ENCODE measurements around the gene NLRP3. TPM values are rescaled to one million over a fixed set of nuclear protein-coding genes. Genes with fewer than 3 reads are reported as not detected.
A peak's percentile ranks its signal among the peaks of the same experiment; 100 is the strongest.

NLRP3 gene
- total and polyA plus RNA-seq, 9 of the 15 experiments (the other 6 are each of a cell fraction or from before 2014, with no cell fraction given), result not detected

DNA sequence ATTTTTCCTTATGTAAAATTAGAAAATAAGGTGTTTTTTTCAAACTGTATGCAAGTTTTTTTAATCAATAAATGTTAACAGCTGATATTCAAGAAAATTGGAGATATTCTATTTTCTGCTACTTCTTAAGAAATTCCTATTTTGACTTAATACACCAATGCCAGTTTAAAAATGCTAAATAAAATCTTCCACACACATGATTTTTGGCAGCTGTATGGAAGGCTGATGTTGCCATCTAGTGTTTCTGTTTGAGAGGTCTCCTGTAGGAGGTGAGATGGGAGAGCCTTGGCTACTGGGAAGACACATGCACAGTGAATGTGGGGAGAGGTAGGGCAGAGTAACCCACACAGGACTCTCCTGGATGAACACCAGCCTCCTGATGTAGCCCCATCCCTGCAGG, 71.1 kb downstream of the NLRP3 start:
- BruUV-seq (replicated peaks), result no TSS peak
- no peak overlapping the region for H3K4me3 ChIP-seq
- H2AFZ ChIP-seq (ENCODE audit: low read depth, low read length), result no peak overlapping the region
- no peaks in the 10 kb centered on the region for H3K4me1 ChIP-seq (replicated peaks in 1 of 2; ENCODE audit: control insufficient read depth in 2 of 2, insufficient read depth in 2 of 2, low read length in 2 of 2)
- peak; percentile 28 to 61 (median 43) for DNase-seq (ENCODE audit: extremely low read depth in 1 of 4, low spot score in 3 of 4)
- ChIA-PET POLR2A (no interaction called here), CTCF (ENCODE audit: low intra/inter-chr PET ratio) (interaction anchor here (0.7 to 2.6 kb wide), 3 partner anchors 55 to 114 kb away, joined by 3 to 11 read pairs (median 4); no protein-coding TSS in a partner anchor)
- in situ Hi-C loops (cut with MboI) (no loop called here), intact Hi-C loops (cut with micrococcal nuclease) (loop anchor here (1.0 to 5.0 kb wide), 4 partner anchors 97 to 580 kb away; no protein-coding TSS in a partner anchor)
- peak; percentile 92 for FAIRE-seq
- H3K36me3 ChIP-seq (ENCODE audit: control insufficient read depth, insufficient read depth, low read length), result no peaks in the 10 kb centered on the region
- no peaks in the 10 kb centered on the region for H3K9me1 ChIP-seq (ENCODE audit: control insufficient read depth, insufficient read depth, low read length)
- peaks cover 0 to 8% of the 10 kb centered on the region in 2 experiments; a peak in 4 of 5 replicates for H3K27me3 ChIP-seq (ENCODE audit: control insufficient read depth in 2 of 2, insufficient read depth in 2 of 2, low read length in 2 of 2)
- ATAC-seq, result peak; percentile 95
- no peaks in the 10 kb centered on the region for H4K20me1 ChIP-seq (replicated peaks; ENCODE audit: control insufficient read depth, insufficient read depth, low read length)
- no peak overlapping the region for H3K9ac ChIP-seq (ENCODE audit: insufficient read depth in 1 of 2, low read depth in 2 of 2, low read length in 2 of 2)
- no peak overlapping the region for H3K4me2 ChIP-seq (ENCODE audit: insufficient read depth, low read length)
- H3K9me3 ChIP-seq (replicated peaks; ENCODE audit: control insufficient read depth, insufficient read depth, low read depth, low read length), result no peaks in the 10 kb centered on the region
- H3K27ac ChIP-seq (ENCODE audit: extremely low read depth, low read depth, low read length), result no peak overlapping the region
- no peaks in the 10 kb centered on the region for H3K79me2 ChIP-seq (ENCODE audit: control insufficient read depth, insufficient read depth, low read length)
- TF ChIP-seq, protein P1, sequence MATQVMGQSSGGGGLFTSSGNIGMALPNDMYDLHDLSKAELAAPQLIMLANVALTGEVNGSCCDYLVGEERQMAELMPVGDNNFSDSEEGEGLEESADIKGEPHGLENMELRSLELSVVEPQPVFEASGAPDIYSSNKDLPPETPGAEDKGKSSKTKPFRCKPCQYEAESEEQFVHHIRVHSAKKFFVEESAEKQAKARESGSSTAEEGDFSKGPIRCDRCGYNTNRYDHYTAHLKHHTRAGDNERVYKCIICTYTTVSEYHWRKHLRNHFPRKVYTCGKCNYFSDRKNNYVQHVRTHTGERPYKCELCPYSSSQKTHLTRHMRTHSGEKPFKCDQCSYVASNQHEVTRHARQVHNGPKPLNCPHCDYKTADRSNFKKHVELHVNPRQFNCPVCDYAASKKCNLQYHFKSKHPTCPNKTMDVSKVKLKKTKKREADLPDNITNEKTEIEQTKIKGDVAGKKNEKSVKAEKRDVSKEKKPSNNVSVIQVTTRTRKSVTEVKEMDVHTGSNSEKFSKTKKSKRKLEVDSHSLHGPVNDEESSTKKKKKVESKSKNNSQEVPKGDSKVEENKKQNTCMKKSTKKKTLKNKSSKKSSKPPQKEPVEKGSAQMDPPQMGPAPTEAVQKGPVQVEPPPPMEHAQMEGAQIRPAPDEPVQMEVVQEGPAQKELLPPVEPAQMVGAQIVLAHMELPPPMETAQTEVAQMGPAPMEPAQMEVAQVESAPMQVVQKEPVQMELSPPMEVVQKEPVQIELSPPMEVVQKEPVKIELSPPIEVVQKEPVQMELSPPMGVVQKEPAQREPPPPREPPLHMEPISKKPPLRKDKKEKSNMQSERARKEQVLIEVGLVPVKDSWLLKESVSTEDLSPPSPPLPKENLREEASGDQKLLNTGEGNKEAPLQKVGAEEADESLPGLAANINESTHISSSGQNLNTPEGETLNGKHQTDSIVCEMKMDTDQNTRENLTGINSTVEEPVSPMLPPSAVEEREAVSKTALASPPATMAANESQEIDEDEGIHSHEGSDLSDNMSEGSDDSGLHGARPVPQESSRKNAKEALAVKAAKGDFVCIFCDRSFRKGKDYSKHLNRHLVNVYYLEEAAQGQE (IDR thresholded peaks at IDR 0.05; ENCODE audit: borderline replicate concordance), result peak; percentile 72; the same call in 1 of the 2 replicates
- TF ChIP-seq, protein P1 (CRISPR knock-in tag; IDR thresholded peaks at IDR 0.05; ENCODE audit: low read depth), result no peak
- TF ChIP-seq MEF2A (IDR thresholded peaks at IDR 0.05; ENCODE audit: control insufficient read depth, low read depth, low read length), result no peak
- TF ChIP-seq, protein P2, sequence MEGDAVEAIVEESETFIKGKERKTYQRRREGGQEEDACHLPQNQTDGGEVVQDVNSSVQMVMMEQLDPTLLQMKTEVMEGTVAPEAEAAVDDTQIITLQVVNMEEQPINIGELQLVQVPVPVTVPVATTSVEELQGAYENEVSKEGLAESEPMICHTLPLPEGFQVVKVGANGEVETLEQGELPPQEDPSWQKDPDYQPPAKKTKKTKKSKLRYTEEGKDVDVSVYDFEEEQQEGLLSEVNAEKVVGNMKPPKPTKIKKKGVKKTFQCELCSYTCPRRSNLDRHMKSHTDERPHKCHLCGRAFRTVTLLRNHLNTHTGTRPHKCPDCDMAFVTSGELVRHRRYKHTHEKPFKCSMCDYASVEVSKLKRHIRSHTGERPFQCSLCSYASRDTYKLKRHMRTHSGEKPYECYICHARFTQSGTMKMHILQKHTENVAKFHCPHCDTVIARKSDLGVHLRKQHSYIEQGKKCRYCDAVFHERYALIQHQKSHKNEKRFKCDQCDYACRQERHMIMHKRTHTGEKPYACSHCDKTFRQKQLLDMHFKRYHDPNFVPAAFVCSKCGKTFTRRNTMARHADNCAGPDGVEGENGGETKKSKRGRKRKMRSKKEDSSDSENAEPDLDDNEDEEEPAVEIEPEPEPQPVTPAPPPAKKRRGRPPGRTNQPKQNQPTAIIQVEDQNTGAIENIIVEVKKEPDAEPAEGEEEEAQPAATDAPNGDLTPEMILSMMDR (IDR thresholded peaks at IDR 0.05 in 2 of 3, conservative IDR thresholded peaks at IDR 0.05 in 1 of 3; ENCODE audit: insufficient read depth in 2 of 3, low read depth in 1 of 3, low read length in 3 of 3), result peak; percentile 57 to 82 (median 63)
- no peak for TF ChIP-seq RBM34 (IDR thresholded peaks at IDR 0.05; ENCODE audit: borderline replicate concordance, insufficient read depth, low read length)
- TF ChIP-seq, protein P3, sequence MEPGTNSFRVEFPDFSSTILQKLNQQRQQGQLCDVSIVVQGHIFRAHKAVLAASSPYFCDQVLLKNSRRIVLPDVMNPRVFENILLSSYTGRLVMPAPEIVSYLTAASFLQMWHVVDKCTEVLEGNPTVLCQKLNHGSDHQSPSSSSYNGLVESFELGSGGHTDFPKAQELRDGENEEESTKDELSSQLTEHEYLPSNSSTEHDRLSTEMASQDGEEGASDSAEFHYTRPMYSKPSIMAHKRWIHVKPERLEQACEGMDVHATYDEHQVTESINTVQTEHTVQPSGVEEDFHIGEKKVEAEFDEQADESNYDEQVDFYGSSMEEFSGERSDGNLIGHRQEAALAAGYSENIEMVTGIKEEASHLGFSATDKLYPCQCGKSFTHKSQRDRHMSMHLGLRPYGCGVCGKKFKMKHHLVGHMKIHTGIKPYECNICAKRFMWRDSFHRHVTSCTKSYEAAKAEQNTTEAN (CRISPR knock-in tag; IDR thresholded peaks at IDR 0.05), result no peak
- TF ChIP-seq CBX2 (IDR thresholded peaks at IDR 0.05; ENCODE audit: insufficient read depth, low read length, poor library complexity, severe bottlenecking), result no peak
- no peak for TF ChIP-seq HNRNPK (IDR thresholded peaks at IDR 0.05; ENCODE audit: low read depth, low read length, poor library complexity, severe bottlenecking)
- no peak for TF ChIP-seq ZNF12 (CRISPR knock-in tag; IDR thresholded peaks at IDR 0.05)
- no peak for TF ChIP-seq ARID2 (IDR thresholded peaks at IDR 0.05)
- no peak for TF ChIP-seq ZNF507 (tag; conservative IDR thresholded peaks at IDR 0.05)

Data from K562 (cell line).